Activated CD4-positive, CD25-positive, alpha-beta regulatory T cell treated with anti-CD3 and anti-CD28 coated beads, Interleukin-2, amount 50 U/mL, for 72 hours (primary cell): ENCODE data around the gene PASK.

Source experiments
- DNase-seq: peaks from one replicate; pipeline ENCODE4 v3.0.0; 2021

PASK gene

DNA sequence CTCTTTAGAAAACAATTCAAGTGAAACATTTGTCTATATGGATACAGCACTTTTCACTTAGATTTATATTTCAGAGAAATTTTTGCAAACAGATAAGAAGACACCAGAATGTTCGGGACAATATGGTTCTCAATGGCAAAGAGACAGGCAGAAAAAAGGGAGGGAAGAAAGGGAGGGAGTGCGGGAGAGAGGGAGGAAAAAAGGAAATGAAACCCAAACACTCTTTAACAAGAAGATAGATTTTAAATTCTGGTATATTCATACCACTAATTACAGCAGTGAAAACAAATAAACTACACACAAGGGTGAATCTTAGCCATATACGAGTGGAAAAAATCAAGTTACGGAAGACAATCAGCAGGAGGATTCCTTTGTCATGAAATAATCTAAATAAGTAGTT, 3.0 kb downstream of the PASK start:
- no peak for DNase-seq

DNA sequence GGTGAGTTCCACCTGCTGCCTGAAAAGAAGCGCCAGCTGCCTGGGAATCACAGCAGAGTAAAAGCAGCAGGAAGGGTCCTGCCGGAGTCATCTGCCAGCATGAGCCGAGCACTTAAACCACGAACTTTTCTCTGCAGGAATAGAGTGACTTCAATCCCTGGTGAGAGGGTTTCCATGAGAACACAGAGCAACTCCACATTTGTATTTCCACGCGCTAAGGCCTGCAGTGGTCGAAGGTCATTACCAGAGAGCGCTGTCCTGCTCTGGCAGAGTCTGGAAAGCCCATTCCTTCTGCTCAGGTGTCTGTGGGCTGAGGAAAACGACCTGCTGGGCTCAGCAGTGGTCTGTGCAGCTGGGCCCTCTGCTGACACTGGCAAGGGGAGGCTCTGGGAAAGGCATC, 6.7 kb downstream of the PASK start:
- DNase-seq = no peak

DNA sequence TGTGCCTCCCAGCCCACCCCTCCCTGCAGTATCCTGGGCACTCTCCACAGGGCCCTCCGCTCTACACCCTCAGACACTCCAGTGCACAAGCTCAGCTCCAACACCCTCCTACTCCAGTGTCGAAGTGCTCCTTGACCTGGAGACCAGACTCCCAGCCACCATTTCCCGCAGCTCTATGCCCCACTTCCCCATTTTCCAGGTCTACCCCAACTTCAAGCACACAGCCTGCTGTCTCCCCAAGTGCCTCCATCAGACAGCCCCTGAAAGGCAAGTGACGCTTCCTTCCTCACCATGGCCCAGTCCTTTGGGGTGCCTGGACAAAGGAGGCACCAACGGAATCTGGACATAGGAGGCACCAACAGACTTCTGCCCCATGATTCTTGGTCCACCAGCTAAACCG, 7.2 kb downstream of the PASK start:
- no peak for DNase-seq

DNA sequence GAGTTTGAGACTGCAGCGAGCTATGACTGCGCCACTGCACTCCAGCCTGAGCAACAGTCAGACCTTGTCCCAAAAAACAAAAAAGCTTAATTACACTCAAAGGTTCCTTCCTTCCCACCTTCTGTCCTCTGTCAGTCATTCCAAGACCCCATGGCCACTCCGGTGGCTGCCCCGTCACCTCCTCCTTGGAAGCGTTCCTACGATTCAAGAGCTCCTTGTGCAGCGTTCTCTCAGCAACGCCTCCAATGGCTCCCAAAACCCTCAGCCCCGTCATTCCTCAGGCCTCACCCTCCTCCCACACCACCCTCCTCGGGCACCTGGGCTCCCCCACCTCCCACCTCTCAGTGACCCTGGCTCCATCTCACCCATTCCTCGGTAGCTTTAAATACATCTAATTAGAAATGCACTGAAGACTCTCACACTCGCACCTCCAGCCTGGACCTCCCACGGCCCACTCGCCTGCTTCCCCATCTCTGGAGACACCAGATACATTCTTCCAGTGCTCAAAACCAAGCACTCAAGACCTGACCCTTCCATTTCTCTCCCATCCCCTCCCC, 8.0 kb downstream of the PASK start:
- no peak for DNase-seq

DNA sequence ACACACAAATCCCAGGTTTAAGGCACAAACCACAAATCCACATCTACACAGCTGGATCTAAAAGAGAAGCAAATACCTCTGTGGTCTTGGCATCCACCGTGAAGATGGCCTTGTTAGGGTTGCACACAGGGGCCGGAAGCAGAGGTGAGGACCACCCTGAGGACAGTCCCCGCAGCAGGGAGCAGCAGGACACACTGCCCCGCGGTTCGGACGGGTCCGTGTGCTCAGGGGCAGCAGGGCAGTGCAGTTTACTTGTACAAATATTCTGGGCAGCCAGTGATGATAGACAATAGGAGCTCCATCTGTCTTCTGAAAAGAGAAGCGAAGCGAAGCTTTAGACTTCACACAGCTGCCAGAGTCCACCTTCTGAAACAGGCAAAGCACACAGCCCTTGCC, 8.8 kb downstream of the PASK start:
- DNase-seq = no peak

DNA sequence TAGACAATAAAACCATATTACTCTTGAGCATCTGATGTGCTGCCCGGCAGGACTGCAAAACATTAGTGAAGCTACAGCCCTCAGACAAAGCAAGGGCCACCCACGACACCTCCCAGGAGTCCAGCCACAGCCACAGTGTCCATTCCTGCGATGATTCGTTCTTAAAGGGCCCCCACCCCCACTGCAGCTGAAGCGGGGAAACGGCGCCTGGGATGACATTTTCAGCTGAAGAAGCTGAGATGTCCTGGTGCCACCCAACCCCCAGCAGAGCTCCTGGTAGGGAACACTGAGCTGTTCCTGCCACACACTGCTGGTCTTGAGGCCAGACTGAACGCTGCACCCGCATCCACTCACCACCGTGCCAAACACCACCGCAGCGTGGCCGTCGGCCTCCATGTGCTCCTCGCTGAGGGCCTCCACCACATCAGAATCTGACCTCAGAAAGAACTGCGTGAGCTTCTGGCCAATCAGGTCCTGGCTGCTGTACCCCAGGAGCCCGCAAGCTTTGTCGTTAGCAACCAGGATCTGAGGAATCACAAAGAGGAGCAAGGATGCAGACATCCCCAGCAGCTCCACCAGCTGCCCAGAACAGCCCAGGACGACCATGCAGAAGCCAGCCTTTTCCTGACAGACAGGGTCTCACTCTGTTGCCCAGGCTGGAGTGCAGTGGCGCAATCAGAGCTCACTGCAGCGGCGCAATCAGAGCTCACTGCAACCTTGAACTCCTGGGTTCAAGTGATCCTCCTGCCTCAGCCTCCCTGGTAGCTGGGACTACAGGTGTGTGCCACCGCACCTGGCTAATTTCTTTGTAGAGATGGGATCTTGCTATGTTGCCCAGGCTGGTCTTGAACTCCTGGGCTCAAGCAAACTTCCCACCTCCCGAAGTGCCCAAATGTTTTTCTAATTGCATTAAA, 9.5 kb downstream of the PASK start:
- no peak for DNase-seq

DNA sequence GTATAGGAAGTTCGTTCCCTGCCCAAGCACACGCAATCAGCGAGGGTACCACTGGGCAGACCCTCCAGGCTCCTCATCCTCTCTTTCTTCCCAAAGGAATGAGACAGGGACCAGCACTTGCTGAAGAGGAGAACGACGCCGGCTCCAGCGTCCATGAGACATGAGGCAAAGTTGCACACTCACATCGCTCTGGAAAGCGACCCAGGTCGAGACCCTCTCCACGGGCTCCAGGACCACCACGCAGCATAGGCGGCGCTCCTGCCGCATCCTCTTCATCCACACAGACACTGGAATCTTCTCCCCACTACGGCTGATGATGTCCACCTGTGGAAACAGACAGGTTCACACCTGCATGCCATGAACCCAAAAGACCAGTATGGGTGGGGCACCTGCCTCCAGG, 10.8 kb downstream of the PASK start:
- no peak for DNase-seq

DNA sequence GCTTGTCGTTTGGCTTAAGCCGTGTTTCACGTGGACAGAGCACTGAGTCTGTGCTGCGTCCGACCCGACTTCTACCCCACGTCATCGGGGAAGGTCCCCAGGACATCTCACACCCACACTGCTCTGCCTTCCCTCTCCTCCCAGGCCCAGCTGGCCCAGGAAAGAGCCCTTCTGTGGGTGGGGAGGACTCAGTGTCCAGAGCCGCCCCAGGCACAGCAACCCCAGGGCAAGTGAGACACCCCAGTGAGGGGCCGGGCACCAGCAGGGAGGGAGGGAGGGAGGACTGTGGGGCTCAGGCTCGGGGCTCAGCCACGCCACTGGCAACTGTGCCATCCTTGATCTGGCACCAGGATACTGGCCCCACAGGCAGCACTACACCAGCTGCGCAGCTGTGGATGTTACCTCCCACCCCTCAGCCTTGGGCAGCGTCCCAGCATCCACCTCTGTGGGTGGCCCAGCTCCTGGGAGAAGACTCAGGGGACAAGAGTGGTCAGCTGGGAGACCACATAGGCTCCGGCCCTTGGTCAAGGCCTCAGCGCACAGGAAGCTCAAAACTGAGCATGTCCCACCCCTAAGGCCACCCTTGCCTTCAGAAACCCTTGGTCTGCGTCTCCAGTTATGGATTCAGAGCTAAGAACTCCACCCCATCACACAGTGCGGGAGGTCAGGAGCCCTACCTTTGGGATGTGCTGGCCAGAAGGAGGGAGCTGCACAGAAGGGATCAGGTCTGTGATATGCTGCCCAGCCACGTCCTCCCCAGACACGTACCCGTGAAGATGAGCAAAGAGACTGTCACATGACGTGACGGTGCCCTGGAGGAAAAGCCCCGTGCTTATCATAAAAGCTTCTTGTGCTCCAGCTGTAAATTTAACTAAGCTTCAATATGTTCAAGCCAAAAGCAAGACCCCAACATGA, 11.7 kb downstream of the PASK start:
- no peak for DNase-seq

DNA sequence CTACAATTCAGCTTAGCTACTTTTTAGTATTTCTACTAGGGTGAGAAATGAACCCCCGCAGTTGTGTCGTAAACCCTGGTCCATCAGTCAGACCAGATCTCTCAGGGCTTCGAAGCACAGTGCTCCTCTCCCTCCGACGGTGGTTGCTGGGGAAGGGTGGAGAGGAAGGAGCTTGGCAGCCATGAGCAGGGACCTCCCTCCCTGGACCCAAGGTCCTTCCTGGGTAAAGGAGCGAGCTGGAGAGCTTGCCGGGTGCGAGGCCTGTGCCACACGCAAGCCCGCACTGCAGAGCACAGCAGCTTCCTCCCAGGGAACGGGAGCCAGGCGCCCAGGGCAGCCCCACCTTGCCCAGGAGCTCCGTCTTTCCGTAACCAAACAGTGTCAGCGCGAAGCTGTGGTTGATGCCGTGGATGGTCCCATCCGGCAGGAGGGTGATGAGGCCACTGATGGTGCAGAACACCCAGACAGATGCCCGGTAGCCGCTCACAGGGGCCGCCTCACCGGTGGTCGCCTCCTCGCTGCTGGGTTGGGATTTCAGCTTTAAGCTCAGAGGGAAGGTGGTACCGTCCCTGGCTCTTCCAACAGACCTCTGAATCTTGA, 12.5 kb downstream of the PASK start:
- no peak for DNase-seq

DNA sequence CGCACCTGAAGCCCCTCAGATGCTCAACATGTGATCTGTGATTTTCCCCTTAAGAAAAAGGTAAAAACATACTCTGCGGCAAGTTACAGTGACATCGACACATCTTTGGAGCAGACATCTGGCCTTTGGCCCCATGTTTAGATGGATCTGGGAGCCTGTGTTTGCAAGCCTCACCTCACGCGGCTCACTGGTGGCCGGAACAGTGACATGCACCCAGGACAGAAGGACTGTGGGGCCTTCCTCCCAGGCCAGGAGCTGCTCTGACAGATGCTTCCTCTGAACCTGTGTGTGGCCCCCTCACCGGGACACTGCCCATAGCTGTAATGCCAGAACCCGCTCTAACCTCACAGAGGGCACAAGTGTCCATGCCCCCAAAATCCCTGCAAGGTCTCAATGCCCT, 13.1 kb downstream of the PASK start:
- no peak for DNase-seq

DNA sequence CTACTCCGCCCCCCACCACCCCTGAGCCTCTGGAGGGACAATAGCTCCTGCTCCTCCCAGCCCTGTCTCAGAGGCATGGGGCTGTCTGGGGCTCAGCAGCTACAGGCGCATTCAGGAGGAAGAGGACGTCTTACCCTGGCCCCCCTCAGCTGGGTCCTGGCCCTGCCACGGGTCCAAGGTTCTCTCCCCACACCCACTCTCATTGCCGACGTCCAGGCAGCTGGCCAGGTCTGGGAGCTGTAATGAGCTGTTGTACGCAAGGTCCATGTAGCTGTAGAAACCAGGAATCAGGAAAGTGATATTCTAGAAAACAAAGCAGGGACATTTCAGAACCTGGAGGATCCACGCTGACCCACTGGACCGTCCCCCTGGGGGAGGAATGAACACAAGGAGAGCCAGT, 13.5 kb downstream of the PASK start:
- no peak for DNase-seq

DNA sequence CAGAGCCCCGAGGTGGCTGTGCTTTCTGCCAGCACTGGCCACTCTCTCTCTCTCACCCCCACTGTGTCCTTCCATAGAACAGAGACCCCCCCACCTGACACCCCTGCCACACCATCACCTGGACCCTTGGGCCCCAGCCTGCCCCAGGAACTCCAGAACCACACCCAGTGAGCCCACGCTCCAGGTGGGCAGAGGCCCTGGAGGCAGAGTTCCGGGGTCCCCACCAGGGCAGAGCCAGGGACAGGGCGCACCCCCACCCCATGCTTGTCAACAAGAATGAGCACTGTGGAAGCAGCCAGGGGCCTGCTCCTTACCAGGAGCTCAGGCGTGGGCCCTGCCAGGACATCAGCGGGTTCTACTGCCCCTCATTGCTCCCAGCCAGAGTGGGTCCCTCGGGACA, 14.6 kb downstream of the PASK start:
- DNase-seq = no peak

DNA sequence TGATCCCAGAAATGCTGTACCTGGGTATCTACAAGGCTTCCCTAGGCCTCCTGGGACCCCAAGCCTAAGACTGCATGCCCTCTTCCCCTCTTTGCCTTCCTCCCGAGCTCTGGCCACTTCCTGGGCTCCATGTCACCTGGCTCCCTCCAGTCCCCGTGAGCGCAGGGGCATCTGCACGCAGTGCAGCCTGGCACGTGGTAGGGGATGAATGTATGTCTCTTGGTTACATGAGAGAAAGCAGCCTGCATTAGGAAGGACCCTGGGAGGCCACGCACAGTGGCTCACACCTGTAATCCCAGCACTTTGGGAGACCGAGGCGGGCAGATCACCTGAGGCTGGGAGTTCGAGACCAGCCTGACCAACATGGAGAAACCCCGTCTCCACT, 15.8 kb downstream of the PASK start:
- no peak for DNase-seq

DNA sequence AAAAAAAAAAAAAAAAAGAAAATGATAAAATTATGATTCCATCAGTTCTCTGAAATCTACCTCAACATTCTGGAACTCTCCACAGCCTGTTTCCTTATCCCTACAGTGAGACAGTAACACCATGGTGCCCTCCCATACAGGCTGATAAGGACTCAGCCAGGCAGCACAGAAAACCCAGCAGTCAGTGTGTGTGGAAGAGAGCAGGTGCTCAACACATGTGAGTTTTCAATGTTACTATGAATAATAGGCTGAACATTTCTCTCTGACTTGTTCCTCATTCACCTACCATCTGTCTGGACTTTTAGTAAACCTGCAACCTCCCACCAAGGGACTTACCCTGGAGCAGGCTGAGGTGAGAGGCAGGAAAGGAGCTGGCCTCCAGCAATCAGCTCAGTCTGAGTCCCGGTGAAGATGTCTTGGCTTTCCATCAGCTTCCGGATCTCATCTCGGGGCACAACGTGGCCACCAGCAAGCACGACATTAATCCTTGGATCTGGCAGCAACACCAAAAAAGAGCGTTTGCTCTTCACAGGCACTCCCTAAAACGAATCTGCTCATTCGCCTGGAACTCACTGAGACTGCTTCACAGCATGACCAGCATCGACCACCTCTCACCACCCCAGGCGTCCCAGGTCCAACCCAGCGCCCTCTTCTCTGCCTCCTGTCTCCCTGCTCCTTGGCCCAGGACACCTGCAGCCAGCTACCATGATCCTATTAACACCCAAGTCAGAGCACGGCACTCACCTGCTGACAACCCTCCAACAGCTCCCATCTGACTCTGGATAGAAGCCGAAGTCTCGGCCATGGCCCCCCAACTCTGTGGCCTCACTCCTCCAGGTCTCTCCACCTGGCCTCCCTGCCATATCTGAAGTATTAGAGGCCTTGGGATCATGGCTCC, 16.5 kb downstream of the PASK start:
- no peak for DNase-seq

DNA sequence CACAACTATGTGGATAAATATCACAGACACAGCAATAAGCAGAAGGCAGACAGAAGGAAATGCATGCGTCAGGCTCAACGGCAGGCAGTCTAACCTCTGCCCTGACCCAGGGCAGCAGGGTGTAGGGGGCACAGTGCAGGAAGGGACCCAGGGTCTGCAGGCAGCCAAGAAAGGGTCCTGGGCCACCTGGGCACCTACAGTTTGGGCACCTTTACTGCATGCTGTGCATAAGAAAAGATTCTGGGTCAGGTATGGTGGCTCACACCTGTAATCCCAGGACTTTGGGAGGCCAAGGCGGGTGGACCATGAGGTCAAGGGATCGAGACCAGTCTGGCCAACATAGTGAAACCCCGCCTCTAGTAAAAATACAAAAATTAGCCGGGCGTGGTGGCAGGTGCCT, 17.7 kb downstream of the PASK start:
- no peak for DNase-seq

DNA sequence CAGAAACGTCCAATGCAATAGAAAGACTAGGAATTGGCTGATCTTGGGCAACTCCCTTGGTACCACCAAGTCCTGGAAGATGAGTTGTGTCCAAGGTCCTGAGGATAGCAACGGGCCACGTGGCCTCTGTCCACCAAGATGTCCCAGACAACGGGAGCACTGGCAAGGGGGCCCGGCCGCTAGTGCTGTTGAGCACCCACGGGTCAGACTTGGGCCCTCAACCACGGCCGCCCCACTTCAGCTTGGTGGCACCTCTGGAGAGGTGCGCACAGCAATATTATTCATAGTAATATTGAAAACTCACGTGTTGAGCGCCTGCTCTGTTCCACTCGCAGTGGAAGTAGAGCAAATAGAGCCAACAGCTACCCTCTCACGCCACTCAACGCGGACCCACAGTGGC, 19.0 kb downstream of the PASK start:
- no peak for DNase-seq

DNA sequence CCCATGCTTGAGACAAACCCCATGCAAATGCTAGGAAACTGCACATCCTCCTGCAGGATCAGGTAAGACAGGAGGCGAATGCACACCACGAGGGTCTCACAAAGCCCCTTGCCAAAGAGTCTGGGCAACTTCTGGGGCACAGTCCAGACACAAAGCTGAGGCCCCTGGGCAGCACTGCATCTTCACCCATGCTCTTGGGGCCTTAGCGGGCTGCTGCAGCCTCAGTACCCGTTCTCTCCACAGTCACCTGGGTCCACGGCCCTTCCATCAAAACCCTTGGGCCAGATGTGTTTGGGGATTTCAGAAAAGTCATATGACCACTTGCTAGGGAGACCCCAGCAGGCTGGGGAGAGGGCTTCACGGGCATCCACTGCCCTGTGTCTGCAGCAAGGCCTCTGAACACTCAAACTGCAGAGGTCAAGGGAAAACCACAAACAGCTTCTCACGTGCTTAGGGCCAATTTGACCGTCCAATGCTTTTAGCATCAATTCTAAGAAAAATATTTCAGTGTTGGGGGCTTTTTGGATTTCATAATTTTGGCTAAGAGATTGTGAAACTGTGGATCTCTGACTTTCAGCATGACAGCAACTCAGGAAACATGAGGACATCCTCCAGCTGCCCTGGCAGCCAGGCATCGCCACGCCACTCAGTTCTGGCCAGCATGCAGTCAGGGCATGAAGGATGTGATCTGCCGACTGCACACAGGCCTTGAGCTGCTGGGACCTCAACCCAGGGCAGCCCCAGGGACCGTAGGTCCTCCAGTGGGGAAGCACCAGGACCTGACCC, 20.0 kb downstream of the PASK start:
- DNase-seq = no peak

DNA sequence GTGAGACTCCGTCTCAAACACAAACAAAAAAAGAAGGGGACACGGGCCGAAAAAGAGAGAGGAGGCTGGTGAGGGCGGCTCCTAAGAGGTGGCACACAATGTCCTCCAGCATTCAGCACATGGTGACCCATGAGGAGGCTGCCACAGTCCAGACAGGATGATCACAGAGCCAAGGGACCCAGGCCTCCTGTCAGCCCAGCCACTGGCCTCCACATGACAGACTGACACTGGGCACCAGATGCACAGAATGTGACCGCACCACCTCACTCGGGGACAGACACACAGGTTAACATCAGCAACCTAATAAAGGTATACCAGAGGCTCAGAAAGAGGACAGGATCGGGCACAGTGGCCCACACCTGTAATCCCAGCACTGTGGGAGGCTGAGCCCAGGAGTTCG, 21.0 kb downstream of the PASK start:
- DNase-seq = no peak

DNA sequence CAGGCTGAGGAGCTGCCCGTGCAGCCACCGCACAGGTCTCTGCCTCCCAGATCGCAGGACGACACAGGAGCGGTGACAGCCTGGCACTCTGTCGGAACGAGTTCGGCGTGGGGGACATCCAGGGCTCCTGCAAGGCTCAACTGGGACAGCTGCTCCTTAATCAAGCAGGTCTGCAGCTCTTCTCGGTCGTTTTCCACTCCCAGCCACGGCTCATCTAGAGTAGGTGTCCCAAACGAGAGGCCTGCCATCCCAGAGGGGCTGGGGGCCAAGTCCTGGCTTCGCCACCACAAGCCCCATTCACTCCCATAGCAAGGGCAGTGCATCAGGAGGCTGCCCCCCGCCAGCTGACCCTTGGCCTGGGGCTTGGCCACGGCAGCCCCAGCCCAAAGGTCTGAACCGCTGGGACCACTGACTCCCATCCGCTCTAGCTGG, 22.5 kb downstream of the PASK start:
- DNase-seq = no peak

DNA sequence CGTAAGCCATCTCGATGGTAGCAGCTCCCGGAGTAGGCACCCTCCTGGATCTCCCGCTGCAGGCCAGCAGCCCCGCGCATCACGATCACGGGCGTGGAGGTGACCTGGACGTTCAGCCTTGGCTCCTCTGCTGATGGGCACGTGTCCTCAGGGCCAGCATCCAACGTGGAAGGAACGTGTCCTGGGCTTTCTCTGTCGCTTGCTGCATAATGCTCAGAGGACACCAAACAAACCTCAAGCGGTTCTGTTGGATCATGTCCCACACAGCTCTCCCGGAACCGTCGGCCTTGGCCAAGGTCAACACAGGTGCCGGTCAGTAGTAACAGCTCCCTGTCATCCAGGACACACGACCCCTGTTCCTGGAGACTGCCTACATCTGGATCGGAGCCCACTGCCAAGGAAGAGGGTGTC, 23.1 kb downstream of the PASK start:
- no peak for DNase-seq

DNA sequence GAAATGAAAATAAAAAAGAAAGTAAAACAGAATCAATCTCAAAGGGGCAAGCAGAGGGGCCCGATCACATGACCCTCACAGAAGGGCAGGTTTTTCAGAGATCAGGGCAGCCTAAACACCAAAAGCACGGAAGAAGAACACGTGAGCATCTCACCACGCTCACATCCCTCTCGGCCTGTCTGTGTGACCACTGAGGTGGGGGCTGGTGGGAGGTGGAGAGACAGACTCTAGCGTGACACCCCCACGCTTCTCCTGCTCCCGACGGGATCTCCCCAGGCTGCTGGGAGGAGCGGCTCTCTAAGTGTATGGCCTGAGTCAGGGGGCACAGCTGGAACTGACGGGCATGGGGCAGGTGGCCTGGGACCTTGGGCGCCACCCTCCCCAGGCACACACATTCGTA, 23.6 kb downstream of the PASK start:
- no peak for DNase-seq
